PFSK-1 (cell line): Measurements from ENCODE around the gene B3GLCT. TPM values are rescaled to one million over a fixed set of nuclear protein-coding genes. Genes with fewer than 3 reads are reported as not detected.
A peak's percentile ranks its signal among the peaks of the same experiment; 100 is the strongest.

Experiments
- FOXP2 ChIP-seq: optimal IDR thresholded peaks from 2 replicates; pipeline ENCODE3; 2011; ENCODE audit warnings: borderline replicate concordance, control low read depth, inconsistent platforms; ENCODE audit not compliant: insufficient read depth; ENCODE audit errors: extremely low read length, extremely low read depth
- POLR2AphosphoS5 ChIP-seq: IDR thresholded peaks from 2 replicates; pipeline ENCODE4 v1.6.1; 2012; ENCODE audit warnings: low read depth, mild to moderate bottlenecking, control low read depth, low read length, moderate library complexity
- REST ChIP-seq, 2 experiments: IDR thresholded peaks; 2 replicates each; pipeline versions ENCODE4 v1.6.1 to v1.8.0; 2011 to 2012; ENCODE audit warnings: low read depth in 2 of 2, low read length in 2 of 2, control low read depth in 1 of 2, inconsistent platforms in 1 of 2, mild to moderate bottlenecking in 1 of 2, moderate library complexity in 1 of 2; ENCODE audit not compliant: insufficient read depth in 1 of 2
- SIN3A ChIP-seq: IDR thresholded peaks from 2 replicates; pipeline ENCODE4 v1.6.1; 2012; ENCODE audit warnings: mild to moderate bottlenecking, low read length, moderate library complexity, borderline replicate concordance; ENCODE audit not compliant: insufficient read depth
- TAF1 ChIP-seq: IDR thresholded peaks from 2 replicates; pipeline ENCODE4 v1.6.1; 2012; ENCODE audit warnings: low read length, control low read depth, borderline replicate concordance; ENCODE audit not compliant: insufficient read depth
- polyA plus RNA-seq: library from polyadenylated mRNA; unstranded; fragments of >200 nt; gene quantifications from one replicate; pipeline ENCODE4 v1.2.1, GENCODE V29; 2012; ENCODE audit warnings: low read depth, missing spikeins; ENCODE audit not compliant: insufficient read length

Gene B3GLCT
- 1.6 TPM for polyA plus RNA-seq

DNA sequence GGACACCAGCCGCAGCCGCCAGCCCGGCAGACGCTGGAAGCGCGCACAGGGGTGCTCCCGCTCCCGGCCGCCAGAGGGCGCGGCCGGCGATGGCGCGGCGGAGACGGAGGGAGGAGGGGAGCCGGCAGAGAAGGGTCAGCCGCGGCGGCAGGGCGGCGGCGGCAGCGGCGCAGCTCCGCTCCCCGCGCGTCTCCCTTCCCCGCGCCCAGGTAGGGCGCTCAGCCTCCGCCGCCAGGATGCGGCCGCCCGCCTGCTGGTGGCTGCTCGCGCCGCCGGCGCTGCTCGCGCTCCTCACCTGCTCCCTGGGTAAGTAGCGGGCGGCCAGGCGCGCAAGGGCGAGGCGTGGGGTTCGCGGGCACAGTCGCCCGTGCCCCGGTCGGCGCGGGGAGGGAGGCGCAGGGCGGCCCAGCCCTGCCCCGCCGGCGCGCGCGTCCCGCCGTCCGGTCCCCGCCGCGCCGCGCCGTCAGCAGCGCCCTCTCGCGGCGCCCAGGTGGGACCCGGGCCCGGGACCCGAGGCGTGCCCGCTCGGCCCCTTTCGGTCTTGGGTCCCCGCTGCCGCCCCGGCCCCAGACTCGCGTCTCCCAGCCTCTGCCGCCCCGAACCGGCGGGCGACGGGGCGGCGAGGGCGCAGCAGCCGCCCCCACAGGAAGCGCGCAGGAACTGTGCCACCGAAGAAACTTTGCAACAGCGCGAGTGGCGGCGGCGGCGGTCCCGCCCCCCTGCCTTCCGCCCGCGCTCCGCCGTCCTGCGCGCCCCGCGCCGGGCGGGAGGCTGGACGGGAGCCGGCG, at the start of gene B3GLCT:
Gene B3GLCT (plus strand): TSS at position 127 of the 788 bp plus-strand sequence. CDS start 110 bp downstream, at position 237.
- TF ChIP-seq REST (IDR thresholded peaks at IDR 0.05; ENCODE audit: insufficient read depth in 1 of 2, low read depth in 2 of 2, low read length in 2 of 2) (no peak), POLR2AphosphoS5 (no peak), SIN3A (no peak), TAF1 (no peak), FOXP2 (peak; percentile 74)

- TF ChIP-seq SIN3A (no peak), FOXP2 (no peak), POLR2AphosphoS5 (no peak), TAF1 (no peak), REST (IDR thresholded peaks at IDR 0.05; ENCODE audit: insufficient read depth in 1 of 2, low read depth in 2 of 2, low read length in 2 of 2) (no peak)
These were observed 49.3 kb upstream of the B3GLCT start for GRCh38 chr13:31150315-31150985.

- TF ChIP-seq SIN3A: no peak
- no peak for TF ChIP-seq REST (IDR thresholded peaks at IDR 0.05; ENCODE audit: insufficient read depth in 1 of 2, low read depth in 2 of 2, low read length in 2 of 2)
- TF ChIP-seq TAF1: no peak
- TF ChIP-seq POLR2AphosphoS5: no peak
- TF ChIP-seq FOXP2: no peak
These were observed 47.9 kb upstream of the B3GLCT start for GRCh38 chr13:31151837-31152236.

GRCh38 chr13:31154939-31155338, 44.8 kb upstream of the B3GLCT start:
- TF ChIP-seq POLR2AphosphoS5 (no peak), FOXP2 (no peak), TAF1 (no peak), REST (IDR thresholded peaks at IDR 0.05; ENCODE audit: insufficient read depth in 1 of 2, low read depth in 2 of 2, low read length in 2 of 2) (no peak), SIN3A (no peak)
